Limb (tissue), 2 donors: ENCODE results near the gene DCUN1D3.

Source experiments
- DNase-seq, 2 donors: peaks; one replicate each; pipeline ENCODE4 v3.0.0-alpha.2; 2016; ENCODE audit errors: extremely low spot score in 2 of 2

The DCUN1D3 gene

GRCh38 chr16:20830372-20830771 is 69.8 kb downstream of the DCUN1D3 start:
- DNase-seq, result no peak

- no peak for DNase-seq
Measured at GRCh38 chr16:20829536-20829935, 70.6 kb downstream of the DCUN1D3 start.

GRCh38 chr16:20826039-20826566 is 74.1 kb downstream of the DCUN1D3 start:
- DNase-seq, result no peak

GRCh38 chr16:20822521-20823325 is 77.4 kb downstream of the DCUN1D3 start:
- no peak for DNase-seq

GRCh38 chr16:20821682-20822081 is 78.5 kb downstream of the DCUN1D3 start:
- DNase-seq, result no peak

GRCh38 chr16:20818929-20819585 is 81.1 kb downstream of the DCUN1D3 start:
- no peak for DNase-seq

- DNase-seq, result no peak
Measured at GRCh38 chr16:20814784-20815183, 85.4 kb downstream of the DCUN1D3 start.

- no peak for DNase-seq
Measured at GRCh38 chr16:20812510-20812909, 87.6 kb downstream of the DCUN1D3 start.

GRCh38 chr16:20811889-20812439 is 88.2 kb downstream of the DCUN1D3 start:
- DNase-seq, result no peak

GRCh38 chr16:20807862-20808261 is 92.3 kb downstream of the DCUN1D3 start:
- DNase-seq, result no peak

- DNase-seq, result peak; percentile 93 to 96
Measured at GRCh38 chr16:20806168-20807050, 93.7 kb downstream of the DCUN1D3 start, which contains the start of the genes ERI2 and REXO5. ERI2 (minus strand) TSS chr16:20806472; CDS start chr16:20806430, 42 bp downstream. REXO5 (plus strand) TSS chr16:20806527; CDS start chr16:20806954, 427 bp downstream.

- DNase-seq, result peak in 1 of 2 donors; percentile 2
Measured at GRCh38 chr16:20805684-20806167, 94.4 kb downstream of the DCUN1D3 start.
